ENCODE data around the gene NBAS. TPM values are rescaled to one million over a fixed set of nuclear protein-coding genes. Genes with fewer than 3 reads are reported as not detected.

NBAS gene
- total RNA-seq, 1 experiment from 2014 or later: 32.5 TPM

- no peaks in the 10 kb centered on the region for H3K27me3 Mint-ChIP-seq (ENCODE audit: low read depth)
- Histone ChIP-seq H2BK12ac (ENCODE audit: insufficient read length, low read depth, low read length) (no peak overlapping the region), H2BK5ac (ENCODE audit: insufficient read length, low read length) (no peak overlapping the region), H2AK5ac (ENCODE audit: insufficient read length, low read length) (no peak overlapping the region), H4K20me1 (ENCODE audit: control insufficient read depth, insufficient read depth, insufficient read length) (no peaks in the 10 kb centered on the region), H2AFZ (ENCODE audit: low read length) (no peak overlapping the region), H3T11ph (ENCODE audit: low read length) (no peak overlapping the region), H3K9me3 (ENCODE audit: control insufficient read depth, low read depth, low read length) (no peaks in the 10 kb centered on the region), H3K27ac (ENCODE audit: insufficient read length, low read depth, low read length) (no peak overlapping the region), H3K79me1 (ENCODE audit: insufficient read depth, low read depth, low read length, poor library complexity, severe bottlenecking) (no peaks in the 10 kb centered on the region), H2BK120ac (ENCODE audit: low read depth, low read length, poor library complexity, severe bottlenecking) (no peak overlapping the region), H2BK15ac (ENCODE audit: low read depth, low read length) (no peak overlapping the region), H4K91ac (ENCODE audit: insufficient read length, low read depth, low read length) (no peak overlapping the region), H3K23ac (ENCODE audit: insufficient read length, low read depth, low read length) (no peak overlapping the region), H3K4me2 (ENCODE audit: insufficient read depth, insufficient read length, low read length) (no peak overlapping the region), H3K4ac (ENCODE audit: low read depth, low read length) (no peak overlapping the region), H3K79me2 (ENCODE audit: insufficient read depth, low read length) (no peaks in the 10 kb centered on the region), H2BK20ac (ENCODE audit: low read depth, low read length, poor library complexity, severe bottlenecking) (no peak overlapping the region), H3K23me2 (ENCODE audit: insufficient read length, low read depth, low read length, poor library complexity, severe bottlenecking) (no peaks in the 10 kb centered on the region), H3K56ac (ENCODE audit: insufficient read length, low read depth, low read length) (no peak overlapping the region), H3K9ac (ENCODE audit: extremely low read depth, insufficient read length, low read length) (no peak overlapping the region), H4K5ac (ENCODE audit: insufficient read length, low read depth, low read length) (no peak overlapping the region), H3K18ac (ENCODE audit: insufficient read length, low read depth, low read length) (no peak overlapping the region), H4K8ac (replicated peaks; ENCODE audit: insufficient read length, low read depth, low read length) (no peak overlapping the region), H3K27me3 (ENCODE audit: insufficient read depth, low read length) (no peaks in the 10 kb centered on the region), H3K4me1 (ENCODE audit: insufficient read depth, low read length) (no peaks in the 10 kb centered on the region), H3K14ac (ENCODE audit: insufficient read depth, low read length) (no peak overlapping the region)
- no CpG with 5 or more reads among the region's 5 CpGs for WGBS (ENCODE audit: extremely low coverage, insufficient read length, low lambda C conversion rate)
- no peaks in the 10 kb centered on the region for H3K9me3 Mint-ChIP-seq
- TF ChIP-seq CTCF (conservative IDR thresholded peaks at IDR 0.05): no peak
- no peaks in the 10 kb centered on the region for H3K36me3 Mint-ChIP-seq (ENCODE audit: insufficient read depth in 1 of 3, low read depth in 3 of 3)
- no peak for DNase-seq
- H3K4me1 Mint-ChIP-seq: no peaks in the 10 kb centered on the region
- H3K4me3 Mint-ChIP-seq: no peak overlapping the region
- 0 out of 7 replicates have a peak overlapping the region, but pooled peaks of 1 of the 3 experiments have one; percentile 0 for H3K27ac Mint-ChIP-seq
Observed at GRCh38 chr2:15400240-15400826, 160.8 kb downstream of the NBAS start.
